Fibroblast of pulmonary artery (primary cell): Measurements from ENCODE around the gene BPIFB1.

Experiments
- DNase-seq: peaks from one replicate; pipeline ENCODE4 v3.0.0-alpha.2; 2010; ENCODE audit warnings: low read depth
- H3K4me3 ChIP-seq: replicated peaks from 2 replicates; pipeline ENCODE4 v1.5.1; 2011; ENCODE audit warnings: low read depth, mild to moderate bottlenecking, control low read depth, low read length, moderate library complexity
- CTCF ChIP-seq: IDR thresholded peaks from 2 replicates; pipeline ENCODE4 v1.5.1; 2011; ENCODE audit warnings: mild to moderate bottlenecking, control low read depth, low read length, inconsistent platforms; ENCODE audit errors: missing control alignments

Gene BPIFB1

GRCh38 chr20:33282991-33283555 is at the start of gene BPIFB1:
TSS of gene BPIFB1 (plus strand) at chr20:33283214. CDS start at chr20:33286074, 2,860 bp downstream.
- no peak for DNase-seq

GRCh38 chr20:33234050-33234449 is 49.0 kb upstream of the BPIFB1 start:
- no peak overlapping the region for H3K4me3 ChIP-seq
- no peak for TF ChIP-seq CTCF

More at GRCh38 chr20:33282991-33283555, at the start of gene BPIFB1:
- no peak for TF ChIP-seq CTCF
- no peak within 1 kb of the TSS for H3K4me3 ChIP-seq

GRCh38 chr20:33235696-33236095 is 47.3 kb upstream of the BPIFB1 start, which contains the start of gene BPIFA1:
TSS of gene BPIFA1 (plus strand) at chr20:33235996. CDS start at chr20:33237712, 1,716 bp downstream.
- TF ChIP-seq CTCF: no peak
- H3K4me3 ChIP-seq: no peak within 1 kb of the TSS
- DNase-seq: no peak

More at GRCh38 chr20:33234050-33234449, 49.0 kb upstream of the BPIFB1 start:
- DNase-seq: no peak

- H3K4me3 ChIP-seq: no peak overlapping the region
- no peak for DNase-seq
- TF ChIP-seq CTCF: no peak
Observed at GRCh38 chr20:33236351-33236750, 46.7 kb upstream of the BPIFB1 start.

- no peak for DNase-seq
- TF ChIP-seq CTCF: no peak
- no peak overlapping the region for H3K4me3 ChIP-seq
Observed at GRCh38 chr20:33237989-33238388, 45.0 kb upstream of the BPIFB1 start.

GRCh38 chr20:33239418-33239817 is 43.6 kb upstream of the BPIFB1 start:
- TF ChIP-seq CTCF: no peak
- DNase-seq: no peak
- H3K4me3 ChIP-seq: no peak overlapping the region
